Right cardiac atrium (tissue), 5 donors: Measurements from ENCODE around the gene TXNDC2. TPM values are rescaled to one million over a fixed set of nuclear protein-coding genes. Genes with fewer than 3 reads are reported as not detected.

ENCODE experiments used
- ATAC-seq, 2 donors: fragments of 200-7000 bp; cut with Tn5 transposase; one replicate each; pipeline versions ENCODE4 v1.8.0 to v1.9.1; 2020; ENCODE audit warnings: moderate library complexity in 2 of 2, mild to moderate bottlenecking in 1 of 2
- DNase-seq, 3 donors: peaks; one replicate each; pipeline ENCODE4 v3.0.0-alpha.2; 2020
- H3K27ac ChIP-seq: one replicate; pipeline ENCODE4 v1.5.1; 2013; ENCODE audit warnings: mild to moderate bottlenecking, low read length, control low read depth, moderate library complexity
- H3K27me3 ChIP-seq: one replicate; pipeline ENCODE4 v1.6.1; 2013; ENCODE audit not compliant: control insufficient read depth, insufficient read depth
- H3K4me1 ChIP-seq: one replicate; pipeline ENCODE4 v1.6.1; 2013; ENCODE audit warnings: low read length; ENCODE audit not compliant: control insufficient read depth, insufficient read depth
- H3K4me3 ChIP-seq: one replicate; pipeline ENCODE4 v1.5.1; 2013; ENCODE audit warnings: low read length, control low read depth
- H3K9me3 ChIP-seq: one replicate; pipeline ENCODE4 v1.6.1; 2013; ENCODE audit warnings: low read length; ENCODE audit not compliant: control insufficient read depth
- WGBS: extraction: QIAGEN DNeasy Blood & Tissue Kit; methylation state at CpG from one replicate; pipeline ENCODE4 v1.1.7; 2013; 5-methylcytosine and 5-hydroxymethylcytosine counted together
- intact Hi-C, 4 donors: fragments of 100-400 bp; cut with DNase I; formaldehyde crosslinking; loops; one replicate each; pipeline versions ENCODE4 v1.11.0 to v1.14.0; 2022 to 2023
- polyA plus RNA-seq: library from polyadenylated mRNA; stranded (reverse); fragments of 200-250 nt; gene quantifications from one replicate; pipeline ENCODE4 v1.2.3, GENCODE V29; 2013
- total RNA-seq, 4 donors: library from RNA; stranded (reverse); fragmentation: NEBNext Ultra II Directional; extraction: Animal tissue kit (Norgen Biotek cat#: 25700); gene quantifications; one replicate each; pipeline ENCODE4 v1.2.1, GENCODE V29; 2021
- donor health status: healthy with polysubstance abuse.
- donor health status: DM: no; HTN: yes; CAD: no.
- donor health status: DM: no; HTN: no; CAD: no.
- donor health status: DM: no; HTN: yes; CAD: no; lungs with severe emphysema.
- donor health status: DM: yes; HTN: yes; CAD: no.

TXNDC2 gene
- total and polyA plus RNA-seq, 5 donors, result 0.23 to 0.42 TPM; not detected in 3

DNA sequence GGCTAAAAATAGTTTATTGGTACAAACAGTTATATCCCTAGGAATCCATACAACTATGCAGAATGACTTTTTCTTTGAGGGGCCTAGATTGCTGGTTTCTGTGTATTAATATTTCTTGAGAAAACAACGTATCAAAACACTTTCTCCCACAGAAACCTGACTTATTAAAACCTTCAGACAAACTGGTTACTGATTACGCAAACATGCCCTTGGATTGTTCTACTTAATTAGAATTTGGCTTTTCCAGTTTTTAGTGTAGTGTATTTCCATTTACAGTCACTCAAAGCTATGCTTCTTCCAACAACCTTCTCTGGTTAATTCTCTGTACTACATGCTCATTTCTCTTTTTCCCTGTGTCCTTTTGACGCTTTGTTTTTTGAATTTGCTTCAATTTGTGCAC is 48.1 kb downstream of the TXNDC2 start:
- 94% methylated on average over 3 of the region's 3 CpGs for WGBS
- Histone ChIP-seq H3K4me3 (no peak overlapping the region), H3K27me3 (no peaks in the 10 kb centered on the region), H3K27ac (no peak overlapping the region), H3K9me3 (no peaks in the 10 kb centered on the region), H3K4me1 (no peaks in the 10 kb centered on the region)
- intact Hi-C loops, result loop anchor here in 1 of 4 donors (10.0 kb wide), 1 partner anchor 129 kb away; no protein-coding TSS in a partner anchor
- ATAC-seq (no peak), DNase-seq (no peak)

- Histone ChIP-seq H3K27me3 (no peaks in the 10 kb centered on the region), H3K9me3 (no peaks in the 10 kb centered on the region), H3K27ac (no peak overlapping the region), H3K4me1 (no peaks in the 10 kb centered on the region), H3K4me3 (no peak overlapping the region)
- intact Hi-C loops, result loop anchor here in 1 of 4 donors (10.0 kb wide), 1 partner anchor 129 kb away; no protein-coding TSS in a partner anchor
- DNase-seq (no peak), ATAC-seq (no peak)
- WGBS, result 88% methylated on average over 3 of the region's 3 CpGs
These were observed 48.5 kb downstream of the TXNDC2 start for GRCh38 chr18:9934274-9934673.

Other genes with a start within 250 kb of the TXNDC2 start
- gene RAB31, start 177.7 kb upstream of the TXNDC2 start, total RNA-seq, result 10 to 100 TPM; 21.5 to 42.3 (median 26.0) TPM
- gene RAB31, start 177.7 kb upstream of the TXNDC2 start, polyA plus RNA-seq, result 9.1 TPM
- 100 to 1,000 TPM; 172 to 206 (median 204) TPM for gene VAPA, start 28.0 kb downstream of the TXNDC2 start, total RNA-seq
- 199 TPM for gene VAPA, start 28.0 kb downstream of the TXNDC2 start, polyA plus RNA-seq